ENCODE measurements around the gene DOCK4.

The DOCK4 gene

GRCh38 chr7:112031689-112032088 lies 174.5 kb downstream of the DOCK4 start:
- H3K27me3 ChIP-seq (ENCODE audit: control insufficient read depth, insufficient read depth, low read length): no peaks in the 10 kb centered on the region
- no peak overlapping the region for H3K4me3 ChIP-seq (ENCODE audit: low read length)
- no peak overlapping the region for H3K27ac ChIP-seq (ENCODE audit: low read length)
- WGBS (ENCODE audit: insufficient coverage, insufficient read length): no CpG with 5 or more reads among the region's 5 CpGs
- no peaks in the 10 kb centered on the region for H3K36me3 ChIP-seq (ENCODE audit: control insufficient read depth, insufficient read depth, low read length)
- H3K9me3 ChIP-seq (ENCODE audit: control insufficient read depth, insufficient read depth, low read length): no peaks in the 10 kb centered on the region
- DNase-seq (ENCODE audit: low read depth, low spot score): no peak
- no peaks in the 10 kb centered on the region for H3K4me1 ChIP-seq (ENCODE audit: control insufficient read depth, insufficient read depth, low read length)

- no peaks in the 10 kb centered on the region; the same call in 1 of the 2 replicates for H3K36me3 ChIP-seq (ENCODE audit: control insufficient read depth, insufficient read depth, low read length)
- no peaks in the 10 kb centered on the region for H3K9me3 ChIP-seq (ENCODE audit: control insufficient read depth, insufficient read depth, low read length)
- no peak overlapping the region for H3K27ac ChIP-seq (ENCODE audit: low read length)
- no peaks in the 10 kb centered on the region for H3K27me3 ChIP-seq (ENCODE audit: control insufficient read depth, insufficient read depth, low read length)
- no CpG with 5 or more reads among the region's 2 CpGs for WGBS (ENCODE audit: insufficient coverage, insufficient read length)
- no peaks in the 10 kb centered on the region for H3K4me1 ChIP-seq (ENCODE audit: control insufficient read depth, insufficient read depth, low read length)
- no peak for DNase-seq (ENCODE audit: low read depth, low spot score)
- H3K4me3 ChIP-seq (ENCODE audit: low read length): no peak overlapping the region
These were observed 180.6 kb downstream of the DOCK4 start for GRCh38 chr7:112025556-112025955.

- Histone ChIP-seq H3K4me1 (ENCODE audit: control insufficient read depth, insufficient read depth, low read length) (no peaks in the 10 kb centered on the region), H3K27ac (ENCODE audit: low read length) (no peak overlapping the region), H3K27me3 (ENCODE audit: control insufficient read depth, insufficient read depth, low read length) (no peaks in the 10 kb centered on the region), H3K36me3 (ENCODE audit: control insufficient read depth, insufficient read depth, low read length) (no peaks in the 10 kb centered on the region; the same call in 1 of the 2 replicates), H3K4me3 (ENCODE audit: low read length) (no peak overlapping the region), H3K9me3 (ENCODE audit: control insufficient read depth, insufficient read depth, low read length) (no peaks in the 10 kb centered on the region)
- no peak for DNase-seq (ENCODE audit: low read depth, low spot score)
- no CpG with 5 or more reads among the region's 6 CpGs for WGBS (ENCODE audit: insufficient coverage, insufficient read length)
These were observed 182.4 kb downstream of the DOCK4 start for GRCh38 chr7:112023786-112024185.

- Histone ChIP-seq H3K27ac (ENCODE audit: low read length) (no peak overlapping the region), H3K27me3 (ENCODE audit: control insufficient read depth, insufficient read depth, low read length) (no peaks in the 10 kb centered on the region), H3K4me1 (ENCODE audit: control insufficient read depth, insufficient read depth, low read length) (no peaks in the 10 kb centered on the region), H3K4me3 (ENCODE audit: low read length) (no peak overlapping the region), H3K9me3 (ENCODE audit: control insufficient read depth, insufficient read depth, low read length) (no peaks in the 10 kb centered on the region), H3K36me3 (ENCODE audit: control insufficient read depth, insufficient read depth, low read length) (no peaks in the 10 kb centered on the region; the same call in 1 of the 2 replicates)
- DNase-seq (ENCODE audit: low read depth, low spot score): no peak
- no CpG with 5 or more reads among the region's 2 CpGs for WGBS (ENCODE audit: insufficient coverage, insufficient read length)
These were observed 182.9 kb downstream of the DOCK4 start for GRCh38 chr7:112023282-112023681.

GRCh38 chr7:112022128-112022527 lies 184.1 kb downstream of the DOCK4 start:
- no peak for DNase-seq (ENCODE audit: low read depth, low spot score)
- no peaks in the 10 kb centered on the region for H3K27me3 ChIP-seq (ENCODE audit: control insufficient read depth, insufficient read depth, low read length)
- no peaks in the 10 kb centered on the region for H3K4me1 ChIP-seq (ENCODE audit: control insufficient read depth, insufficient read depth, low read length)
- H3K27ac ChIP-seq (ENCODE audit: low read length): no peak overlapping the region
- no CpG with 5 or more reads among the region's 6 CpGs for WGBS (ENCODE audit: insufficient coverage, insufficient read length)
- H3K36me3 ChIP-seq (ENCODE audit: control insufficient read depth, insufficient read depth, low read length): no peaks in the 10 kb centered on the region; the same call in 1 of the 2 replicates
- no peak overlapping the region for H3K4me3 ChIP-seq (ENCODE audit: low read length)
- no peaks in the 10 kb centered on the region for H3K9me3 ChIP-seq (ENCODE audit: control insufficient read depth, insufficient read depth, low read length)

GRCh38 chr7:112021379-112022044 lies 184.7 kb downstream of the DOCK4 start:
- Histone ChIP-seq H3K27me3 (ENCODE audit: control insufficient read depth, insufficient read depth, low read length) (no peaks in the 10 kb centered on the region), H3K4me1 (ENCODE audit: control insufficient read depth, insufficient read depth, low read length) (no peaks in the 10 kb centered on the region), H3K27ac (ENCODE audit: low read length) (no peak overlapping the region), H3K9me3 (ENCODE audit: control insufficient read depth, insufficient read depth, low read length) (no peaks in the 10 kb centered on the region), H3K4me3 (ENCODE audit: low read length) (no peak overlapping the region), H3K36me3 (ENCODE audit: control insufficient read depth, insufficient read depth, low read length) (no peaks in the 10 kb centered on the region; the same call in 1 of the 2 replicates)
- DNase-seq (ENCODE audit: low read depth, low spot score): no peak
- no CpG with 5 or more reads among the region's 7 CpGs for WGBS (ENCODE audit: insufficient coverage, insufficient read length)

- no peaks in the 10 kb centered on the region for H3K4me1 ChIP-seq (ENCODE audit: control insufficient read depth, insufficient read depth, low read length)
- no CpG with 5 or more reads among the region's 4 CpGs for WGBS (ENCODE audit: insufficient coverage, insufficient read length)
These were observed 185.4 kb downstream of the DOCK4 start for GRCh38 chr7:112020800-112021199.

GRCh38 chr7:112019932-112020331 lies 186.3 kb downstream of the DOCK4 start:
- Histone ChIP-seq H3K27ac (ENCODE audit: low read length) (no peak overlapping the region), H3K4me1 (ENCODE audit: control insufficient read depth, insufficient read depth, low read length) (no peaks in the 10 kb centered on the region), H3K9me3 (ENCODE audit: control insufficient read depth, insufficient read depth, low read length) (no peaks in the 10 kb centered on the region), H3K27me3 (ENCODE audit: control insufficient read depth, insufficient read depth, low read length) (no peaks in the 10 kb centered on the region), H3K4me3 (ENCODE audit: low read length) (no peak overlapping the region), H3K36me3 (ENCODE audit: control insufficient read depth, insufficient read depth, low read length) (no peaks in the 10 kb centered on the region; the same call in 1 of the 2 replicates)
- no CpG with 5 or more reads among the region's 1 CpG for WGBS (ENCODE audit: insufficient coverage, insufficient read length)
- no peak for DNase-seq (ENCODE audit: low read depth, low spot score)

More at GRCh38 chr7:112020800-112021199, 185.4 kb downstream of the DOCK4 start:
- Histone ChIP-seq H3K27ac (ENCODE audit: low read length) (no peak overlapping the region), H3K4me3 (ENCODE audit: low read length) (no peak overlapping the region), H3K27me3 (ENCODE audit: control insufficient read depth, insufficient read depth, low read length) (no peaks in the 10 kb centered on the region), H3K36me3 (ENCODE audit: control insufficient read depth, insufficient read depth, low read length) (no peaks in the 10 kb centered on the region; the same call in 1 of the 2 replicates), H3K9me3 (ENCODE audit: control insufficient read depth, insufficient read depth, low read length) (no peaks in the 10 kb centered on the region)
- DNase-seq (ENCODE audit: low read depth, low spot score): no peak

GRCh38 chr7:112018305-112019030 lies 187.7 kb downstream of the DOCK4 start:
- H3K36me3 ChIP-seq (ENCODE audit: control insufficient read depth, insufficient read depth, low read length): no peaks in the 10 kb centered on the region; the same call in 1 of the 2 replicates
- H3K4me3 ChIP-seq (ENCODE audit: low read length): no peak overlapping the region
- no peaks in the 10 kb centered on the region for H3K27me3 ChIP-seq (ENCODE audit: control insufficient read depth, insufficient read depth, low read length)
- H3K9me3 ChIP-seq (ENCODE audit: control insufficient read depth, insufficient read depth, low read length): no peaks in the 10 kb centered on the region
- H3K27ac ChIP-seq (ENCODE audit: low read length): no peak overlapping the region
- no peaks in the 10 kb centered on the region for H3K4me1 ChIP-seq (ENCODE audit: control insufficient read depth, insufficient read depth, low read length)
- DNase-seq (ENCODE audit: low read depth, low spot score): no peak

GRCh38 chr7:112015146-112015545 lies 191.1 kb downstream of the DOCK4 start:
- Histone ChIP-seq H3K9me3 (ENCODE audit: control insufficient read depth, insufficient read depth, low read length) (no peaks in the 10 kb centered on the region), H3K4me3 (ENCODE audit: low read length) (no peak overlapping the region), H3K27ac (ENCODE audit: low read length) (no peak overlapping the region), H3K36me3 (ENCODE audit: control insufficient read depth, insufficient read depth, low read length) (no peaks in the 10 kb centered on the region), H3K27me3 (ENCODE audit: control insufficient read depth, insufficient read depth, low read length) (no peaks in the 10 kb centered on the region), H3K4me1 (ENCODE audit: control insufficient read depth, insufficient read depth, low read length) (no peaks in the 10 kb centered on the region)
- WGBS (ENCODE audit: insufficient coverage, insufficient read length): no CpG with 5 or more reads among the region's 3 CpGs
- no peak for DNase-seq (ENCODE audit: low read depth, low spot score)

Data from iPS DF 6.9 (cell line).